ENCODE data around the gene XPR1.

The XPR1 gene

DNA sequence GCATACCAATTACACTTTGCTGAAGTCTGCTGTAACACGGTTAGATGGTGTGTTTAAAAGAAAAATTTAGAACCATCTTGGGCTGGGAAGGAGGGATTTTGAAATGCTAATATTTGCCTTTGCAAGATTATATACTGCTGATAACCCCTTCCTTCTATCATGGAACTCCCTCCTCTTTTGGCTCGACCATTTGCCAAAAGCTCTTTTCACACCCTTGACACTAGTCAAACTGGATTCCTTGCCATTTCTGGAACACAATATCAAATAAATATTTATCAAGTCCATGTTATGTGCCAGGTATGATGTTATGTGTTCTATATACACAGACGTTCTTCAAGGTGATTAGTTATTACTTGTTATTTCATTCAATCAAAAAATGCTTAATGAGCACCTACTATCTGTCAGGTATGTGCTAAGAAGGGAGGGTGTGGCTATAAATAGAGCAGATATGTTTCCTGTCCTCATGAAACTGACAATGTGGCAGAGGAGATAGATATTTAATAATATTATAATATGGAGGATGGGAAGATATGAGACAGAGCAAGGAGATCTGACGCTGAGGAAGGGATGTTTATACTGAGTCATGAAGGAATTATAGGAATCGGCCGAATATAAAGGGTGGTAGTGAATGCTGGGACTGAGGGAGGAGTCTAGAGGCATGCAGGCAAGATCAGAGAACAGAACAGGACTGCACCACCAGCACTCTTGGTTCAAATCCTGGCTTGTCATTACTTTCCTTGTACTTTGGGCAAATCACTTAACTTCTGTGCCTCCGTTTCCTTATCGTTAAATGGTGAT is 16.1 kb upstream of the XPR1 start:
- DNase-seq = peak; percentile 20

DNA sequence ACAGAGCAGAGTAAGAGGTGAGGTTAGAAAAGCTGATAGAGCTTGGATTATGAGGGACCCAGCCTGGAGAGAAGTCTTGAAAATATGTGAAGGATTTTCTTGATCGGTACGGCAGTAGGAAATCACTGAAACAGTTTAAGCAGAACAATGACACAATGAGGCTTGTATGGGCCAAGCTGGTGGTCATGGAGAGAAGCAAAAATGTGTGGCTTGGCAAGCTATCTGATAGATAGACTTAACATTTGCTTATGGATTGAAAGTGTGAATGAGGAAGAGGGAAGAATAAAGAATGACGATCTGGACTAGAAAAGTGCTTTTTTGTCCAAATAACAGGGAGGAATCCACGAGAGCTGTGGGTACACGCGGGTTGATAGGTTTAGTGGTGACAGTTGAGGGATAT is 15.4 kb upstream of the XPR1 start:
- no peak for DNase-seq

DNA sequence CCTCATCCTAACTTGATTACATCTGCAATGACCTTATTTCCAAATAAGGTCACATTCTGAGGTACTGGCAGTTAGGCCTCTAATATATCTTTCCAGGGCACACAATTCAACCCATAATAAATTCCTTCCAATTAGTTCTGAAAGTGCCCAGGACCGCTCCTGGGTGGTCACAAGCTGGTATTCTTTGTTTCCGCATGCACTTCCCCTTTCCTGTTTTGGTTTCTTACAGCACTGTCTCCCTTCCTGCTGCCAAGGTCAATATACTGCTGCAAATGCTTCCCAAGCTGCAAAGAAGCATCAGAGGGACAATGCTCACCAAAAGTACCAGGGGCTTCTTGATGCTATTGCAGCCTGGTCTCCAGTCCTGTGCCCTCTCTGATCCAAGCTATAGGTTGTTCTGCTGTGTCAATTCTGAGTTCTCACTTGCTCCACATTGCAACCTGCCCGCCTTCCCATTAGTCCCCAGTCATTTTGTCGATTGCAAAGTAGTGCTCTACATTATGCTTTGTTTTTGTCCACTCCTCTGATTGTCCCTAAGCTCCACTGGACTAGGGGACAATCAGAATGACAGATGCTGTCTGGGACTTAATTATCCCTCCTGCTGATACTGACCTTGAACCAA is 13.9 kb upstream of the XPR1 start:
- DNase-seq = no peak

DNA sequence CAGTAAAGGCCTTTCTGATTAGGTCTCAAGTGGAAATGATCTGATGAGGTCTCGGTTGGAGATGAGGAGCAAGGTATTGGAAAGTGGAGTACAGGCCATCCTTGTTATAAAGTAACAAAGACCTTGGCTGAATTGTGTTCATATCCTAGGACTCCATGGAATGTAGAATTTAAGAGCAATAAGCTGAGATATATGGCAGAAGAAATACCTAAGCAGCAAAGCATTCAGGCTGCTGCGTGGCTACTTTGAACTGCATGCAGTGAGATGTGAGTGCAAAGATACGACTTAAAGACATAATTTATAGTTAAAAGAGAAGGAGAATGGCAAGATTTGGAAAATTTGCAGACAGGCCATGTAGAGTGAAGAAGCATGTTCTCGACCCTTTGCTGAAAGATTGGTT is 11.2 kb upstream of the XPR1 start:
- DNase-seq = peak; percentile 28

DNA sequence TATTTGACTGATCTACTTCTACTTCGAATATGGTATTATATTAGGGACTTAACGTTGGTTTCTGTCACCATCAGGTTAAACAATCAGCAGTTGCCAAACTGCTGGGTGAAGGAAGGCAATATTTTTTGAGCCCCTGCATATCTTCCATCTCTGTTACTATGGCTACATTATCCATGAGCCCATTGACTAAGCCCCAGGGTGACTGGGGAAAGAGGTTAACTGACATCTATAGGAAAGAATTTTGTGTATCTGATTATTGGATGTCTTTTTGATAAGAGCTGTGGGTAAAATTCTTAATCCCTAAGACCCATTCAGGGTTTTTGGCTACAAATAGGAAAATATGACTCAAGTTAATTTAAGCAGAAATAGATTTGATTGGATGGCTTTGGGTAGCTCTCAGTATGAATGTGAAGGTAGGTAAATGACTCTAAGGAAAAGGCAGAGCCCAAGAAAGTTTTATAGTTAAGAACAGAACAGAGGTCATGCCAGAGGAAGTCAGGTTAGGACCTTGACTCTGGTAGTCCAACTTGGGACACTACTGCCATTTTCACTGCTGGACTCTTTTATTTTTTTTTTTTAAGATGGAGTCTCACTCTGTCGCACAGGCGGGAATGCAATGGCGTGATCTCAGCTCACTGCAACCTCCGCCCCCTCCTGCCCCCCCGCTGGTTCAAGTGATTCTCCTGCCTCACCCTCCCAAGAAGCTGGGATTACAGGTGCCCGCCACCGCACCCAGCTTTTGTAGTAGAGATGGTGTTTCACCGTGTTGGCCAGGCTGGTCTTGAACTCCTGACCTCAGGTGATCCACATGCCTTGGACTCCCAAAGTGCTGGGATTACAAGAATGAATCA is 8.9 kb upstream of the XPR1 start:
- no peak for DNase-seq

DNA sequence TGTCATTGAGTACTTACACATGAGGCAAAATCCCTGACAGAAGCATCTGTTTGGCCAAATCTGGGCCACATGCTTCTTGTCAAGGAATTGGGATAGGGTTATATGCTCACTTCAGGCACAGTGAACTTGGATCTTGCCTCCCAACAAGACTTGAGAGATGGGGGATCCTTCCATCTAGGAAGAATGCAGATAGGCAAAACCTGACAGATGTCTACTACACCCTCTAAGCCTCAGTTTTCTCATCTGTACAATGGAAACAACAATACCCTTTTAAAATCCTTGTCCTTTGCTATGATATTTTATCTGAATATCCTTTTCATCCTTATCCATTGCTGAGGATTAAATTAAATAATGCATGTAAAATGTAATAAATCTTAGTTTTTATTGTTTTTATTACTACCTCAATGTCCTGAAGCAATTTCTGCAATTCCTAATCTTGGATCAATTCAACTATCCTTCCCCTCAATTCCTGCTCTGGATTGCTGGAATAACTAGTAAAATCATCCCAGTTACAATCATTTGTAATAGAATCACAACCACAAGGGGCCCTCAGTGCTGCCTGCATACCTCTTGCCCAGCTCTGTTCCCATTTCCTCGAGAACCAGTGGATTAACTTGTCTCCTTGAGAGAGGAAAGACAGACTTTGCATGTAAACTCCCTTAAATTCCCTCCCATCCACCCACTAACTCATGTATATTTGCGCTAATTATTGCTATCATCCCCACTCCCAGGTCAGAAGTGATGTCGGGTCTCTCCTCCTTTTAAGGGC is 8.1 kb upstream of the XPR1 start:
- peak; percentile 43 for DNase-seq

DNA sequence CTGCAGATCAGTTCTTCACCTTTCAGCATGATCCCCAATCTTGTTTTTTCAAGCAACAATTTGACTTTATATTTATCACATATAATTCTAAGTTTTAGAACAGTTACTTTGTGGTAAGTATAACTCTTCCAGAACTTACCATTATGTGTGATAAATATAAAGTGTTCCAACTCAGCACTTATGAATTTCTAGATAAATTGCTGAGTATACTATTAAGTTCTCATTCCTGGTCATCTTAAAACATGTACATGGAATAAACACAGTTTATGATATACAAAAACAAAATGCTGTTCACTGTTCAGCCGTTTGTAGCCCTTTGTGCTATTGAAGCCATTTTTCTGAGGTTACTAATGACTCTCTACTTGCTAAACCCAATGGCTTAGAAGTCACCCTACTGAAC is 5.1 kb upstream of the XPR1 start:
- DNase-seq = no peak

DNA sequence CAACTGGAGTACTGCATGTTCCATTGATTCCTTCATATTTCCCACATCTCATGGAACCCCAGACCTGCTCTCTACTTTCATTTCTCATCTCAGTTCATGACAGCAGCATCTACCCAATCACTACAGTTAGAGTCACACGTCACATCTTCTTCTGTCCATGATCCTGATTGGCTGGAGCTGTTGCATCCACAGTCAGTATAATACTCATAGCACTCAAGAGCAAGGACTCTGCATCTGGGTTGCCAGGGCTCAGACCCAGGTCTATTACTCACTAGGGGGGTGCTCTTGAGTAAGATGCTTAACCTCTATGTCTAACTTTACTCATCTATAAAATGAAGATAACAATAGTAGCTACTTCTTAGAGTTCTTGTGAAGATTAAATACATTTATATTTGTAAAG is 4.4 kb upstream of the XPR1 start:
- no peak for DNase-seq

DNA sequence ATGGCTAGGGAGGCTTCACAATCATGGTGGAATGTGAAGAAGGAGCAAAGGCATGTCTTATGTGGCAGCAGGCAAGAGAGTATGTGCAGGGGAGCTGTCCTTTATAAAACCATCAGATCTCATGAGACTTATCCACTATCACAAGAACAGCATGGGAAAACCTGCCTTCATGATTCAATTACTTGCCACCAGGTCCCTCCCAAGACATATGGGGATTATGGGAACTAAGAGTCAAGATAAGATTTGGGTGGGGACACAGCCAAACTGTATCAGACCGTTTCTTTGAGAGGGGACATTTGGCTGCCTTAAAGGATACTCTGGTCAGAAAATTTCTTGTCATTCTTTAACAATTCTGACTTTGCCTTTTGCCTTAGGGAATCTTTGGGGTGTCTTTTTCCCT is 3.2 kb upstream of the XPR1 start:
- no peak for DNase-seq

DNA sequence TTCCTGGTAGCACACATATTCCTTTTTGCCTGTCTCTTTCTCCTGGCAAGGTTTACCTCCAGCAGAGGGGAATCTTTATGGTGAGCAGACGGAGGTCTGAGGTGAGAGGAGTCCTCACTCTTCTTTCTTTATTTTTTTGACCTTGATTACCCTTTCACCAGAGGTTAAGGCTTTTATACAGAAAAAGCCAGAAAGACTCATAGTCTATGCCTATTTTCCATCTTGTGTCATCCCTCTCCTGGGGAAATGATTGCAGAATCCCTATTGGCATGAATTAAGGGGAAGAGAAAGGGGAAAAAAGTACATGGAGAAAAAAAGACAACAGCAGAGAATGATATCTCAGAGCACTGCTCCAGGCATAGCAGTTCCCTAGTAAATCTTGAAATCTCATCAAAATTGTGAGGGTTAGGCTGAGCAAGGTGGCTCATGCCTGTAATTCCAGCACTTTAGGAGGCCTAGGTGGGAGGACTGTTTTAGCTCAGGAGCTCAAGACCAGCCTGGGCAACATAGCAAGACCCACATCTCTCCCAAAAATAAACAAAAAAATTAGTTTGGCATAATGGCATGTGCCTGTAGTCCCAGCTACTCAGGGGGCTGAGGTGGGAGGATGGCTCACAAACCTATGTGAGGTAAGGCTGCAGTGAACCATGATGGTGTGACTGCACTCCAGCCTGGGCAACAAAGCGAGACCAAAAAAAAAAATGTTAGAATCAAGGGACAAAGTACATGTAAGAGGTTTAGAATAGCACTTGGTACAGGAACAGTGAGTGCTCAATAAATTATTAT is 1.2 kb upstream of the XPR1 start:
- no peak for DNase-seq

DNA sequence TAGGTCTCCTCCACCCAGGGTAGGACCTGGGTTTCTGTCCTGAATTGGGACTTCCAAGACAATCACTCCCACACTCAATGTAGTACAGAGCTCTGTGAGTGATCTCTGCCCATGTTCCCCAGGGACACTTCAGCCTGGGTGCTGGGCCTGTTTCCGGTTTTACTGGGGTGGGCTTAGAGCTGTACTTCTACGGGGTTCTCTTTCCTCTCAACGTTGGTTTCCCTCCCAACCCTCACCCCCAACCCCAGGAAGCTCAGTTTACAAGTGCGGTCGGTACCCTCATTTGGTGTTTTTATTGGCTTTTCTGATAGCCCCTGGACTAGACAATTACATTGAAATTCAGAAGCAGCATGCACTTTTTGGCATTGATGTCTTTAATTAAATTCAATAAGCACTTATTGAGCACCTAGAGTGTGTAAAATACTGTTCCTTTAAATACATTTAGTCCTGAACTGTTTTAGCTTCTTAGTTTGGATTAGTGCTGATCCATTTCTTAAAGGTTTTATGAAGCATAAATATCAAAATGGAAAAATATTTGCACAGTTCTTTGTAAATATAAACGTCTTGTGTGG is 542 bp upstream of the XPR1 start:
- DNase-seq = no peak

DNA sequence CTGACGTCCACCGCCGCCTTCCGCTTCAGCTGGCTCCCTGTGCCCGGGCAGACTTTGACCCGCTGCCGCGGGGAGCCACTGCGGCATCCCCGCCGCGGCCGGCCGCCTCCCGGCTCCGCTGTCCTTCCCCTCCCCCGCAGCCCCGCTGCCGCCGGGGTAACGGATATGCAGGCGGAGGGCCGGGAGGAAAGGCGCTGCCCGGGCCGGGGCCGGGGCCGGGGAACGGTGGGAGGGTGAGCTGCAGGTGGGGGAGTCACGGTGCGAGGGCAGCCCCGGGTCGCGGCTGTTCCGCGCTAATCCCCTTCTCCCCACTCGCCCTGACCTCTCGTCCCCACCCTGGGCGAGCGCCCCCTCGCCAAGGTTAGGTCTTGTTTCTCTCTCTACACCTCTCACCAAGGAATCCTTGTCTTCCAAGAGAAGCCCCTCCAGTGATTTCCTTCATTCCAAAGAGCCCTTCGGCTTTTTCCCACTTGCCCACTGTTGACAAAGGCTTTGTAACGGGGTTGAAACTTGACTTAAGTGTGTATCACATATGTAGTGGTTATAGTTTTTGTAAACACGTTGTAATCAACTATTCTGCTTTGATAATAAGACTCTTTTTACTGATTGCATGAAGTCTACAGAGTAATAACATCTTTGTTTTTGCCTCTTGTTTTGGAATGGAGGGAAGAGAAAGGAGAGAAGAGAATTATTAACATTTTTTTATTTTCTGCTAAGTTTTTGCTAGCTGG is 669 bp downstream of the XPR1 start:
- peak; percentile 52 for DNase-seq

DNA sequence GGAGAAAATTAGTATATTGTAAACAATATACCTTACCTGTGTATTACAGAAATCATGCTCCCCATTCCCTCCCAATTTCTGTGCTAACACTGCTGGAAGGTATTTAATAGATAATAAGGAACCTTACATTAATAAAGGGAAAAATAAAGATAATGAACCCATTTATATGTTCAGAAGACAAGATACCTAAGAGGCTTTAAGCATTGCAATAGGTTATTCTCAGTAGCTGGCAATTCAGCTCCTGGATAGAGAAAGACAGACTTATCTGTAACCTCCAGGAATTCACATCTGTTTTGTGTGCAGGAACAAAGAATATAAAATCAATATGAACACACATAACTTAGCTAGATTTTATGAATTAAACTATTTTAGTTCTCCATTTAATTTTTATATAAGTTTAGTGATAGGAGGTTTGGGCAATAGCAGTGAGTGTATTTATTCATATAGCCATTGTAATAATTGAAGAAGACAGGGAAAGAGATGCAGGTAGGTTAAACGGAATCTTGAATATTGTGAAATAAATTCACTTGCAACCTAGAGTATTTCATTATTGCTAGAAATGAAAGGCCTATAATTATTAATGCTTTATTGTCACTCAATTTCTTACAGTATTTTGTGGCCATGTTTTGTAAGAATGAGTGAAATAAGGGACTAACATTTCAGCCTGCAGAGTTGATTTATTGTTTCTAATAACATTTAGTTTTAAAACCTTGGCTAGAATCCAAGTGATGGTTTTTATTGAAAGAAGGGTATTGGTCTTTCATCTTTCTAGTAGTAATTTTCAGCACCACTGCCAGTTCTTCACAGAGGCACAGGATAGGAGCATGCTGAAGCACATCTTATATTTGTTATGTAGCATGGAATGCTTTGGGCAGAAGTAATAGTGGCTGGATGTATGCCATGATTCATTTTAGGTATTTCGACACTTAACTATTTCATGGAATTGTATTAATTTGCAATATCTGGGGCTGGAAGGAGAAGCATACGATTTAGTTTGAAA is 1.5 kb downstream of the XPR1 start:
- peak; percentile 39 for DNase-seq

DNA sequence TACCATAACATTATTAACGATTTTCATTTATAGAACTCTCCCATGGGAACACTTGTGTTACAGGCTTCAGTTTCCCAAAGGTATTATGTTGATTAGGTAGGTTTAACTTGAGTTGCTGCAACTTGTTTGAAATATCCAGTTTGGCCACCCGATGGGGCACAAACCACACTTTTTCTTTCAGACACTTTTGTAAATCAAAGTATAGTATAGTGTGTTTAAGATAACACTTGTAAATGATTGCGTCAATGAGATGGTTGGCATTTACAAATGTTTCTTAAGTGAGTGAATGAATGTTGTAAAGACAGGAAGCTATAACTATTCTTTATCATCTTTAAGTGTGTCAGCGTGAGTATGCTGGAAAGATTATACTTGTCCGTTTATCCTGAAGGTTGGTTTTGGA is 4.3 kb downstream of the XPR1 start:
- no peak for DNase-seq

DNA sequence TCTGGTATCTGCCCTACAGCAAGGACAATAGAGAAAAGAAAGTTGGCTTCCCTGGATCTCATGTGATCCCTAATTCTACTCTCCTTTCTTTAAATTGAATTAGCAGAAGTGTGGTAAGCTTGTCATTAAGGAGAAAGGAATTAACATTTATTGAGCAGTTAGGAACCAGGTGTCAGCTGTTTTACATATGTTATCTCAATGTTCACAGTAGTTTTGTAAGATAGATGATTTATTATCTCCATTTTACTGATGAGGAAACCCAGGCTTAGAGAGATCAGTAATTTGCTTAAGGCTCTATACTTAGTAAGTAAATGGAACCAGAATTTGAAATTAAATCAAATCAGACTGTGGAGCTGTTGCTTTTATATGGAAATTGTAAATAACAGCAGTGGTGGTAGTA is 8.0 kb downstream of the XPR1 start:
- no peak for DNase-seq

DNA sequence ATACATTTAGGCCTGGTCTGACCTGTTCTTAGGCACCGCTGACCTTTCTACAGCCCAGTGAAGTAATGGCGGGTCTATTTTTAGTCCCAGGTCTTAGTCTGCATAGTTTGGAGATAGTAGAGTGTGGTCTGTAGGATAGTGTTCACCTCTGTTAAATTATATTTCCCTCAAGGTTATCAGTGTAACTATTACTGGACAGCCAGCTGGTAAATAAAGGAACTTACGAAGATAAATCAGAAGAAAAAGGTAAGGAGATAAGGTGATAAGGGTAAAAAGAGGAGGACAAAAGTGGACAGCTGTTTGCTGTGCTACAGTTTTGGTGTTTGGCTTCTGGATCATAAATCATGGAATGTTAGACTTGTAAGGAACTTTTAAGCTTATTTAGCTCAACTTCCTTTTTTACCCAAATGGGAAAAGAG is 8.7 kb downstream of the XPR1 start:
- no peak for DNase-seq

DNA sequence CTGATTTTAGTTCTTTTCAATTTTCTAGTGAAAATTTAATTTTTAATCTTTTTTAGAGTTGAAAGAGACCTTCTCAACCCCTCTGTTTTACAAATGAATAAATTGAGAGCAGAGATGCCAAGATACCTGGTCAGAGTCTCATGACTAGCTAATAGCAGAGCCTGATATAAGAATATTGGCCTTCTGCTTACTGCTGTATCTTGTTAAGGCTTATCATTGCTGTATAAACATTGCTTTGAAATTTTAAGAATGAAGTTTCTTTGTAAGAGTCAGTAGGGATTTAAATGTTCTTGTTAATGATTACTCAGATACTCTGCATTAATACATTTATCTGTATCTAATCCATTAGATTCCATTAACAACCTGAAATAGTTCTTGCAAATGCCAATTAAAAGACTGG is 9.8 kb downstream of the XPR1 start:
- no peak for DNase-seq

DNA sequence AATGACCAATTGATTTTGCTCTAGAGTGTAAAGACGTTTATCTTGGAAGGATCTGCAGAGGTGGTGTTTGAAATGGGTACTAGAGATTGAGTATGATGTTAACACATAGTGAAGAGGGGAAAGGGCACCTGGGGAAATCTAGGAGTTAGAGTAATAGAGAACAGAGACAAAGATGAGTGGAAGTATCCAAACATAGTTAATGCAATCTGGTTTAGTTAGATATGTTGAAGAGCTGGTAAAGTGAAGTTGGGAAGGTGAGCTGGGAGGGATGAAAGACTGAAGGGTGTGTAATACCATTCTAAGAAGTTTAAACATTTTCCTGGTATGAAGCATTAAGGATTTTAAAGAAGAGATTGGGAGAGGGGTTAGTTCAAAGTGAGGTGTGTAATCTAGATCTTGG is 11.0 kb downstream of the XPR1 start:
- no peak for DNase-seq

DNA sequence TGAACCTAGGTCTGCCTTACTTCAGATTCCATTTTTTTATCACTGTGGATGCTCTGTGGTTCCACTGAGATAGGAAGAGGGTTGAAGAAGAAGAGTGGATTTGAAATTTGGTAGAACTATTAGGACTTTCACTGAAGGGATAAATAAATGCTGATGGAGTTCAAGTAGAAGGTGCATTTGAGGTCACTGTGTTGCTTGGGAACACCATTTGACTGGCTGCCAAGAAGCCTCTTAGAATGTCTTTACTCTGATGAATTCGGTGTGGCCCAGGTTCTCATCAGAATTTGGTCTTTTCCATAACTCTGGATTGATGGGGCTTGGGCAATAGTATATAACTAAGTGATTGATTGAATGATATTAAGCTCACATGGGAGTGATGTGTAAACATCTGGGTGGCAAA is 11.9 kb downstream of the XPR1 start:
- DNase-seq = peak; percentile 12
